ENCODE data around the gene PDE6H.

- TF ChIP-seq, protein P1, sequence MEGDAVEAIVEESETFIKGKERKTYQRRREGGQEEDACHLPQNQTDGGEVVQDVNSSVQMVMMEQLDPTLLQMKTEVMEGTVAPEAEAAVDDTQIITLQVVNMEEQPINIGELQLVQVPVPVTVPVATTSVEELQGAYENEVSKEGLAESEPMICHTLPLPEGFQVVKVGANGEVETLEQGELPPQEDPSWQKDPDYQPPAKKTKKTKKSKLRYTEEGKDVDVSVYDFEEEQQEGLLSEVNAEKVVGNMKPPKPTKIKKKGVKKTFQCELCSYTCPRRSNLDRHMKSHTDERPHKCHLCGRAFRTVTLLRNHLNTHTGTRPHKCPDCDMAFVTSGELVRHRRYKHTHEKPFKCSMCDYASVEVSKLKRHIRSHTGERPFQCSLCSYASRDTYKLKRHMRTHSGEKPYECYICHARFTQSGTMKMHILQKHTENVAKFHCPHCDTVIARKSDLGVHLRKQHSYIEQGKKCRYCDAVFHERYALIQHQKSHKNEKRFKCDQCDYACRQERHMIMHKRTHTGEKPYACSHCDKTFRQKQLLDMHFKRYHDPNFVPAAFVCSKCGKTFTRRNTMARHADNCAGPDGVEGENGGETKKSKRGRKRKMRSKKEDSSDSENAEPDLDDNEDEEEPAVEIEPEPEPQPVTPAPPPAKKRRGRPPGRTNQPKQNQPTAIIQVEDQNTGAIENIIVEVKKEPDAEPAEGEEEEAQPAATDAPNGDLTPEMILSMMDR (IDR thresholded peaks at IDR 0.05 in 2 of 3, conservative IDR thresholded peaks at IDR 0.05 in 1 of 3; ENCODE audit: control insufficient read depth in 2 of 3, extremely low read depth in 1 of 3, insufficient read depth in 1 of 3, low read depth in 3 of 3, low read length in 3 of 3): no peak
- TF ChIP-seq SKIL (IDR thresholded peaks at IDR 0.05; ENCODE audit: low read depth, poor library complexity, severe bottlenecking) (no peak), HDAC2 (IDR thresholded peaks at IDR 0.05) (no peak), EP300 (IDR thresholded peaks at IDR 0.05; ENCODE audit: borderline replicate concordance in 1 of 2, control insufficient read depth in 1 of 2, low read depth in 2 of 2, low read length in 2 of 2) (no peak)
Measured at GRCh38 chr12:14954269-14954668, 18.6 kb upstream of the PDE6H start.
